ENCODE data around the gene SCRG1.

DNA sequence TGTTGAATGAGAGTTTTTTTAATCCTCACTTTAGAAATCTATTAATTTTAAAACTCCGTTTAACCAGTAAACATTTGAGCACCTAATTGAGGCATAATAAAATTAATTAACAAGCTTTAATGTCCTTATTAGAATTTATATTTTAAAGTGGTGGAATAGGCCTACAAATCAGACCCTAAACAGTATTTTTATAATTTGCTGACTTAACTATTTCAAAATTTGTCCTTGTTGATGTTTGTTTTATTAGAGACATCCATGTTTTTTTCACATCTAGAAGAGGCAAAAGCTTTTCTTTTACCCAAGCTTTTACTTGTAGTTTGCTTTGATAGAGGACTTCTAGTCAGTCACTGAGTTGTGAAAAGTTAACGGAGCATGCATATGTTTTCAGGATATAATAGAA is 24.3 kb downstream of the SCRG1 start:
- TF ChIP-seq, protein P1, sequence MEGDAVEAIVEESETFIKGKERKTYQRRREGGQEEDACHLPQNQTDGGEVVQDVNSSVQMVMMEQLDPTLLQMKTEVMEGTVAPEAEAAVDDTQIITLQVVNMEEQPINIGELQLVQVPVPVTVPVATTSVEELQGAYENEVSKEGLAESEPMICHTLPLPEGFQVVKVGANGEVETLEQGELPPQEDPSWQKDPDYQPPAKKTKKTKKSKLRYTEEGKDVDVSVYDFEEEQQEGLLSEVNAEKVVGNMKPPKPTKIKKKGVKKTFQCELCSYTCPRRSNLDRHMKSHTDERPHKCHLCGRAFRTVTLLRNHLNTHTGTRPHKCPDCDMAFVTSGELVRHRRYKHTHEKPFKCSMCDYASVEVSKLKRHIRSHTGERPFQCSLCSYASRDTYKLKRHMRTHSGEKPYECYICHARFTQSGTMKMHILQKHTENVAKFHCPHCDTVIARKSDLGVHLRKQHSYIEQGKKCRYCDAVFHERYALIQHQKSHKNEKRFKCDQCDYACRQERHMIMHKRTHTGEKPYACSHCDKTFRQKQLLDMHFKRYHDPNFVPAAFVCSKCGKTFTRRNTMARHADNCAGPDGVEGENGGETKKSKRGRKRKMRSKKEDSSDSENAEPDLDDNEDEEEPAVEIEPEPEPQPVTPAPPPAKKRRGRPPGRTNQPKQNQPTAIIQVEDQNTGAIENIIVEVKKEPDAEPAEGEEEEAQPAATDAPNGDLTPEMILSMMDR (IDR thresholded peaks at IDR 0.05): no peak
- TF ChIP-seq POLR2A (IDR thresholded peaks at IDR 0.05) (no peak), POLR2AphosphoS5 (IDR thresholded peaks at IDR 0.05; ENCODE audit: insufficient read depth in 1 of 2, low read depth in 1 of 2) (no peak)

Data from vagina (tissue), 2 donors.